IgD-negative memory B cell (primary cell): ENCODE data around the gene DIPK2B. TPM values are rescaled to one million over a fixed set of nuclear protein-coding genes. Genes with fewer than 3 reads are reported as not detected.

ENCODE experiments used
- H3K27ac Mint-ChIP-seq, 3 donors: one replicate each; pipeline ENCODE4 v1.8.0; 2020 to 2022; ENCODE audit warnings: mild to moderate bottlenecking in 3 of 3, mixed read lengths in 3 of 3, moderate library complexity in 1 of 3
- H3K27me3 Mint-ChIP-seq: one replicate; pipeline ENCODE4 v1.8.0; 2021; ENCODE audit warnings: mixed read lengths
- H3K36me3 Mint-ChIP-seq: one replicate; pipeline ENCODE4 v1.8.0; 2020; ENCODE audit warnings: mild to moderate bottlenecking, mixed read lengths
- H3K4me1 Mint-ChIP-seq, 3 donors: one replicate each; pipeline ENCODE4 v1.8.0; 2020 to 2022; ENCODE audit warnings: mixed read lengths in 3 of 3, mild to moderate bottlenecking in 1 of 3
- H3K4me3 Mint-ChIP-seq, 4 donors: one replicate each; pipeline ENCODE4 v1.8.0; 2020 to 2022; ENCODE audit warnings: mild to moderate bottlenecking in 4 of 4, mixed read lengths in 4 of 4, moderate library complexity in 3 of 4
- H3K9me3 Mint-ChIP-seq, 3 donors: one replicate each; pipeline ENCODE4 v1.8.0; 2020 to 2021; ENCODE audit warnings: mixed read lengths in 3 of 3, mild to moderate bottlenecking in 1 of 3
- polyA plus RNA-seq: library from polyadenylated mRNA; unstranded; fragments of 300-500 nt; fragmentation: Illumina TruSeq; gene quantifications from one replicate; pipeline ENCODE4 v1.2.3, GENCODE V29; 2021

DIPK2B gene
- polyA plus RNA-seq, 1 donor from 2014 or later: not detected

DNA sequence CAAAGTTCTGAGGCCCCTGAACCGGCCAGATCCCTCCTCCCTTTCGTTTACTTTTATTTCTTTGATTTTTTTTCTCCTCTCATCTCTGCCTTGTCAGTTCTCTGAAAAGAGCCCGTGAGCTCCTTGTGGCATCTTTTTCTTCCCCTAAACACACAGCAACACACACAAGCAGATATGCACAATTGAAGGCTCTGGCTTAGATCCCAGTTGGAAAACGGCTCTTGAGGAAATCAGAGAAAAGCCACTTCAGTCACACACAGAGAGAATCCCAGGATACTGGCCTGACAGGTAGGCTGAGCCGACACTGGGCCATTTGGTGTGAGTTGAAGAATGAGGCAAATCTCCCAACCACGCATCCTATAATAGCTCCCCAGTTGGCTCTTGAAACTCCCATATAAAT lies 12.9 kb downstream of the DIPK2B start:
- H3K36me3 Mint-ChIP-seq: no peaks in the 10 kb centered on the region
- H3K4me1 Mint-ChIP-seq: peaks cover 9 to 10% (median 9%) of the 10 kb centered on the region in 3 donors
- H3K9me3 Mint-ChIP-seq: no peaks in the 10 kb centered on the region
- peaks cover 6% of the 10 kb centered on the region for H3K27me3 Mint-ChIP-seq
- H3K27ac Mint-ChIP-seq: no peak overlapping the region
- H3K4me3 Mint-ChIP-seq: peak overlapping the region; percentile 25 to 88 (median 70)

DNA sequence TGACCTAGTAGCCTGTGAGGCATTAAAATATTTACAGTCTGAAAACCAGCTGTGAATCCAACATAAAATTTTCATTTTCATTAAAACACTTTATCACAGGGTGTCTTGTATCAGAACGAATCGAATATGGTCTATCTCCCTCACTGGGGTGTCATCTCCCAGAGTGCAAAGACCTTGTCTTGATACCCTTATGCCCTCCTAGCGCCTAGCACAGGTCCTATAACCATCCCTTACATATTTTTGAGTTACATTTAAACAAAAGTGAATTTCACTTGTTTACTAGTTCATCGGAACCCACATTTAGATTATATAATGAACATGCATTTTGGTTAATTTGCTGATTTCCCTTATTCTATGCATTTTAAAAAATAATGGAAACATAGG lies 14.0 kb downstream of the DIPK2B start:
- H3K4me3 Mint-ChIP-seq: peak overlapping the region in 3 of 4 donors; percentile 58 to 88 (median 83)
- H3K27ac Mint-ChIP-seq: peak overlapping the region in 1 of 3 donors; percentile 4
- peaks cover 1% of the 10 kb centered on the region for H3K27me3 Mint-ChIP-seq
- H3K36me3 Mint-ChIP-seq: no peaks in the 10 kb centered on the region
- no peaks in the 10 kb centered on the region for H3K9me3 Mint-ChIP-seq
- H3K4me1 Mint-ChIP-seq: peaks cover 8 to 9% (median 9%) of the 10 kb centered on the region in 3 donors

DNA sequence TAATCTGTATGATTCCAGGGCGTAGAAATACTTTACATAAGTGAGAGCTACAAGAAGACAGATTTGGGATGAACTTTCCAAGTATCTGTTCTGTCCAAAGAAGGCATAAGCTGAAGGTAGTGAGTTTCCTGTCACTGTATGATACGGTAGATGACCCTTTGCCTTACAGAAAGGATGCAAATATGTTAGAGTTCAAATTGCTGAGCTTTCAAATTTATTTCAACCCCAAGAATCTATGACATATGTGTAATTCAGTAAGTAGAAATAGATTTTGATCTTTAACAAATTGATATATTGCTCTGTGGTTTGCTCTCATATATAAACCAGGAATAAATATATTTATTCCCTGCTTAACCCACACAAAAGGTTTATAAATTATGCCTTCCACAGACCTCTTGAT lies 16.5 kb downstream of the DIPK2B start:
- no peak overlapping the region for H3K4me3 Mint-ChIP-seq
- peaks cover 0 to 5% (median 5%) of the 10 kb centered on the region in 3 donors for H3K9me3 Mint-ChIP-seq
- H3K36me3 Mint-ChIP-seq: no peaks in the 10 kb centered on the region
- H3K27ac Mint-ChIP-seq: no peak overlapping the region
- H3K27me3 Mint-ChIP-seq: peaks cover 2% of the 10 kb centered on the region
- peaks cover 5 to 7% (median 5%) of the 10 kb centered on the region in 3 donors for H3K4me1 Mint-ChIP-seq

DNA sequence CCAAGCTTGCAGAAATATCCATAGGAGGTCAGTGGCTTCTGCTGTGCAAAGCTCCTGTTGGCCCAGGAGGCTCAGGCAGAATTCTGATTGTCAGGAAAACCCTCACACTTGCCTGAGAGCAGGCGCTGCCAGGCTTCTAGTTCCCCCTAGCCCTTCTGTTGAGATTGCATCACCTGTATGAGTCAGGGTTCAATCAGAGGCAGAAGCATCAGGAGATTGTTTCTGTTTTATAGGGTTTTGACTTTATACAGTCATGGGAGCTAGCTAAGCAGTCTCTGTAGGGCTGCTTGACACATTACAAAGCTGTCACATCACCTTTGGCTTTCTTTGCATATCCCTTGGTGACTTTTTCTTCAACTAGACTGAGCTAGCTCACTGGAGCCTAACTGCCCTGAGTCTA lies 27.8 kb downstream of the DIPK2B start:
- Mint-ChIP-seq H3K27ac (no peak overlapping the region), H3K4me1 (no peaks in the 10 kb centered on the region), H3K4me3 (no peak overlapping the region), H3K36me3 (no peaks in the 10 kb centered on the region), H3K27me3 (peaks cover 15% of the 10 kb centered on the region), H3K9me3 (no peaks in the 10 kb centered on the region)

DNA sequence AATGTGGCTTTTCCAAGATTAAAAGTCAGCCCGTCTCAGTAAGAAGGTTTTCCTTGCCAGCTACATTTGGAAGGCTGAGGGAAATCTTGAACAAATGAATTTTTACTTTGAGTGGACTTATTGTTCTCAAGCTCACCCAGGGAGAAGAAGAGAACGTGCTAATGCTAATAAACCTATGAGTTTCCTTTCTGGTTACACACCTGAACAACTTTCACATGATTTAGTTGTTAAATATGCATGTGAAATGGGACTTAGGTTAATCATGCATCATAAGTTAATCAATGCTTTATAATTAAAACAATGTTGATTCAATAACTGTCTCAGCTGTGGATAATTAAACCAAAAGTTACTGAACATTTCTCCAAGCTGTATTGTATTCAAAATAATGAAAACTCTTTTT lies 33.9 kb downstream of the DIPK2B start:
- Mint-ChIP-seq H3K9me3 (no peaks in the 10 kb centered on the region), H3K4me1 (no peaks in the 10 kb centered on the region), H3K27me3 (peaks cover 7% of the 10 kb centered on the region), H3K36me3 (no peaks in the 10 kb centered on the region), H3K4me3 (no peak overlapping the region), H3K27ac (no peak overlapping the region)

DNA sequence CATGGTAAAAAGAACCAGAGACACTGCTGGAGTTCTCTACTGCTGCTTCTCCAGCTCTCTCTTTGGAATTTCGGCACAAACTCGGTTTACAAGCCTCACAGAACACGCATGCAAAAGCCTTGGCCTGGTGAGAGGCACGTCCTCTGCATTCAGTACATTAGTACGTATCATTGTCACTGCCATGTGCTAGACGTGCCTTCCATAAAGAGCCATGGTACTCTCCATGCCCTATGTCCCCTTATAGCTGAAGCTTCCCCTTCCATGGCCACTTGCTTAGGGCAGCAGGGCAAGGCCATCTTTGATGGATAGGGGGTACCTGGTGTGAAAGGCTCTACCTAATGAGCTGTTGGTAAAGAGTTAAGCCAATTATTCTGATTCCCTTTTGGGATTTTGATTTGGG lies 35.0 kb downstream of the DIPK2B start:
- H3K9me3 Mint-ChIP-seq: peaks cover under 1 to 10% (median 1%) of the 10 kb centered on the region in 3 donors
- no peaks in the 10 kb centered on the region for H3K4me1 Mint-ChIP-seq
- H3K27ac Mint-ChIP-seq: no peak overlapping the region
- H3K36me3 Mint-ChIP-seq: no peaks in the 10 kb centered on the region
- H3K4me3 Mint-ChIP-seq: no peak overlapping the region
- peaks cover 8% of the 10 kb centered on the region for H3K27me3 Mint-ChIP-seq

DNA sequence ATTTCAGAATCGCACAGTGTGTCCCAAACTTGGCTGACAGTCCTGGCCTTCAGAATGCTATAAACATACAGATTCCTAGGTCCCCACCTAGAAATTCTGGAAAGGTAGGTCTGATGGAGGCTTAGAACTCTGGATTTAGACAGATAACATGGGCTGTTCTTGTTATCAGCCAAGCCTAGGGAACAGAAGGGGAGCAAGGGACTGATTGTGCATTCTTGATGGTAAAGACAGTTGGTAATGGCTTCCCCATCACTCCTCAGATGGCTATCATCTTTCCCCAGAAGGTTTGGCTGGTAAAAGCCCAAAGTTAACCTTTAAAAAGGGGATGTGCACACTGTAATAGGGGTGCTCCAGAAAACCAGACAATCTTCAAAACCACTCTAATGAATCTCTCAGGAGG lies 35.7 kb downstream of the DIPK2B start:
- H3K4me3 Mint-ChIP-seq: no peak overlapping the region
- no peak overlapping the region for H3K27ac Mint-ChIP-seq
- peaks cover 8% of the 10 kb centered on the region for H3K27me3 Mint-ChIP-seq
- H3K4me1 Mint-ChIP-seq: no peaks in the 10 kb centered on the region
- H3K9me3 Mint-ChIP-seq: peaks cover 4 to 15% (median 4%) of the 10 kb centered on the region in 3 donors
- no peaks in the 10 kb centered on the region for H3K36me3 Mint-ChIP-seq

DNA sequence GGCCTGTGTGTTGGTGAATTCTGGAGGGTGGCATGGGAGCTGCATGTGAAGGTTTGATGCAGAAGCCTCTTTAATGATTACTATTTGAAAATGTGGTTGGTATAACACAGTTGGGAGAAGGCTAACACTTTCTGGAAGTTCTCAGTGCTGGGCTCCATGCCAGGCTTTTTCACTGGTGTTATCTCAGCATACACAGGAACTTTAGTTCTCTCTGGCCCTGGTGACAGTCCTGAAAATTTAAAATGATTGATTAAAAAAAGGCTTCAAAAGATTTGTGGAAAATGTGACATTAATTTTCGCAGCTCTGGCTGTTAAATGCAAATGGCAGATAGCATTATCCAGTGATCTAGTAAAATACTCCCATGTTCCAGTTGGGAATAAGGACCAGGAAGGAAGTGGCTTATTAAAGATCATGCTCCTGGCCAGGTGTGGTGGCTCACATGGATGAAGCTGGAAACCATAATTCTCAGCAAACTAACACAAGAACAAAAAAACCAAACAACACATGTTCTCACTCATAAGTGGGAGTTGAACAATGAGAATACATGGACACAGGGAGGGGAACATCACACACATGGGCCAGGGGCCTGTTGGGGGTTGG lies 36.6 kb downstream of the DIPK2B start:
- no peaks in the 10 kb centered on the region for H3K36me3 Mint-ChIP-seq
- peaks cover 5% of the 10 kb centered on the region for H3K27me3 Mint-ChIP-seq
- peaks cover 4 to 15% (median 6%) of the 10 kb centered on the region in 3 donors for H3K9me3 Mint-ChIP-seq
- H3K4me3 Mint-ChIP-seq: no peak overlapping the region
- no peaks in the 10 kb centered on the region for H3K4me1 Mint-ChIP-seq
- H3K27ac Mint-ChIP-seq: no peak overlapping the region

DNA sequence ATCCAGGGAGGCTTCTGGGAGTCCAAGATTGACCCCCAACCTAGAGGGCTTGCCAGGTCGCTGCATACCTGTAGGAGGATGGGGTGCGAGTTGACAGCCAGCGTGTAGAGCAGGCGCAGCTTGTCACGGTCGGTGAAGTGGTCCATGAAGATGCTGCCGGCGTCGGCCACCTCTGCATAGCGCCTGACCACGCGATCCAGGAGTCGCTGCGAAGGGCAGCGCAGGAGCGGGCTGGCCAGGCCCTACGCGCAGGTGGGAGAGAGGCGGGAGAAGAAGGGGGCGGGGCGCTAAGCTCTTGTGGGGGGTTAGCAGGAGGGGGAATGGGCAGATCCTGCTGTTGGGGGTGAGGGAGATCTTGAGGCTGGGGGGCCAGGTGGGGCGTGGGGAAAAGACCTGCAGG lies 43.0 kb downstream of the DIPK2B start:
- Mint-ChIP-seq H3K27ac (no peak overlapping the region), H3K27me3 (peaks cover 1% of the 10 kb centered on the region), H3K9me3 (peaks cover 4 to 15% (median 6%) of the 10 kb centered on the region in 3 donors), H3K4me3 (no peak overlapping the region), H3K4me1 (no peaks in the 10 kb centered on the region), H3K36me3 (peaks cover 3% of the 10 kb centered on the region)

DNA sequence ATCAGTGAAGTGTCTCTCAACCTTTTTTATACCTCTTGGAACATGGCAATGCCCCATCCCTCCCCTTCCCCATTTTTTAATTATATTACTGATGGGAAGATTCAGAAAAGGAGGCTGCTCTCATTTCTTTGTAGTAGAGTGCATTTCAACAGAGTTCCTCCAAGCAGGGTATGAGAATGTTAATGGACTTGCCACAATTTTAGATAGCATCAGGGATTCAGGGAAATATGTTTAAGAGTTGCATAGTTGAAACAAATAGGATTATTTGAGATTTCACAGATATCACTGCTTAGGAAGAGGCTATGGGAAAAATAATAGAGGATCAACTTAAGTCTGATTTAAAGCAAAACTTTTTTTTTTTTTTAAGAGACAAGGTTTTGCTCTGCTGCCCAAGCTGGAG lies 46.2 kb downstream of the DIPK2B start:
- no peaks in the 10 kb centered on the region for H3K4me1 Mint-ChIP-seq
- peaks cover 3% of the 10 kb centered on the region for H3K36me3 Mint-ChIP-seq
- H3K9me3 Mint-ChIP-seq: no peaks in the 10 kb centered on the region
- H3K27ac Mint-ChIP-seq: no peak overlapping the region
- no peak overlapping the region for H3K4me3 Mint-ChIP-seq
- H3K27me3 Mint-ChIP-seq: peaks cover 2% of the 10 kb centered on the region

DNA sequence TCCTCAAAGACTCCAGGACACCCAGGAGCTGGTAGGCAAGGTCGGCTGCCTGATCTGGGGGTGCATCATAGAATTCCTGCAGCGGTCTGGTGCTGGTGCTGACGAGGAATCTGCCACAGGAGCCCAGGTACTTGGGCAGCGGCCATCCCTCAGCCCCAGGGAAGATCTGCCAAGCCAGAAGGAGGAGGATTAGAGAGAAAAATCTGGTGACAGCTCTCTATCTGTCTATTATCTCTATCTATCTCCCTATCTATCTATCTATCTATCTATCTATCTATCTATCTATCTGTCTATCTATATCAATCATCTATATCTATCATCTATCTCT lies 46.7 kb downstream of the DIPK2B start:
- peaks cover 3% of the 10 kb centered on the region for H3K36me3 Mint-ChIP-seq
- peaks cover 2% of the 10 kb centered on the region for H3K27me3 Mint-ChIP-seq
- H3K4me1 Mint-ChIP-seq: no peaks in the 10 kb centered on the region
- H3K4me3 Mint-ChIP-seq: no peak overlapping the region
- no peak overlapping the region for H3K27ac Mint-ChIP-seq
- no peaks in the 10 kb centered on the region for H3K9me3 Mint-ChIP-seq
